ENCODE results near the gene SNED1.

DNA sequence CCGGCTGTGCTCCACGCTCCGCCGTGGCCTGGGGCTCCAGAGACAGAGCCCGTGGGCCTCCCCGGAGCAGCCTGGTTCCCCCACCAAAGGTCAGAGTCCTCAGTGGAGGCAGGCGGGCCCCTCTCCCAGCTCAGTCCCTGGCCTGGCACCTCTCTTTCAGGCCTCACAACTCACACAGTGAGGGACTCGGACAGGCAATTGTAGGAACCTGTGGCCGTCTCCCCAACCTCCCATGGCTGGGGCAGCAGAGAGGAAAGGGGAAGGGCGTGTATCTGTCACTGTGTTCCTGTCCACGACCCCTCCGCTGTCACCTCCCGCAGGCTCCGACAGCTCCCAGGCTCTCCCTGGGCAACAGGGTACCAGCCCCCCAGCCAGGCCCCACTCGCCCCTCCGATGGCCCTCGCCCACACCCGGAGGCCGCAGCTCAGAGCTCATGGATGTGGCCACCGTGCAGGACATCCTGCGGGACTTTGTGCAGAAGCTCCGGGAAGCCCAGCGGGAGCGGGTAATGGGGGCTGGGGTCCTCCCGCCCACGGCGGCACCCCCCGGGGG is 32.4 kb upstream of the SNED1 start:
- TF ChIP-seq, protein P1, sequence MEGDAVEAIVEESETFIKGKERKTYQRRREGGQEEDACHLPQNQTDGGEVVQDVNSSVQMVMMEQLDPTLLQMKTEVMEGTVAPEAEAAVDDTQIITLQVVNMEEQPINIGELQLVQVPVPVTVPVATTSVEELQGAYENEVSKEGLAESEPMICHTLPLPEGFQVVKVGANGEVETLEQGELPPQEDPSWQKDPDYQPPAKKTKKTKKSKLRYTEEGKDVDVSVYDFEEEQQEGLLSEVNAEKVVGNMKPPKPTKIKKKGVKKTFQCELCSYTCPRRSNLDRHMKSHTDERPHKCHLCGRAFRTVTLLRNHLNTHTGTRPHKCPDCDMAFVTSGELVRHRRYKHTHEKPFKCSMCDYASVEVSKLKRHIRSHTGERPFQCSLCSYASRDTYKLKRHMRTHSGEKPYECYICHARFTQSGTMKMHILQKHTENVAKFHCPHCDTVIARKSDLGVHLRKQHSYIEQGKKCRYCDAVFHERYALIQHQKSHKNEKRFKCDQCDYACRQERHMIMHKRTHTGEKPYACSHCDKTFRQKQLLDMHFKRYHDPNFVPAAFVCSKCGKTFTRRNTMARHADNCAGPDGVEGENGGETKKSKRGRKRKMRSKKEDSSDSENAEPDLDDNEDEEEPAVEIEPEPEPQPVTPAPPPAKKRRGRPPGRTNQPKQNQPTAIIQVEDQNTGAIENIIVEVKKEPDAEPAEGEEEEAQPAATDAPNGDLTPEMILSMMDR (conservative IDR thresholded peaks at IDR 0.05; ENCODE audit: low read length): no peak
- TF ChIP-seq EZH2phosphoT487 (IDR thresholded peaks at IDR 0.05; ENCODE audit: borderline replicate concordance): no peak

Measured in Loucy (cell line).